Neural progenitor cell (in vitro differentiated cells): ENCODE results near the gene PDRG1. TPM values are rescaled to one million over a fixed set of nuclear protein-coding genes. Genes with fewer than 3 reads are reported as not detected.

Experiments used
- DNase-seq: peaks from one replicate; pipeline ENCODE4 v3.0.0-alpha.2; 2016; ENCODE audit warnings: low spot score
- H2AFZ ChIP-seq: fragments of 200-600 bp; sonication (generic); replicated peaks from 2 replicates; pipeline ENCODE4 v1.6.1; 2016; ENCODE audit warnings: antibody characterized with exemption
- H3F3A ChIP-seq: fragments of 200-600 bp; sonication (generic); 2 replicates; pipeline ENCODE4 v1.6.1; 2016; ENCODE audit warnings: antibody characterized with exemption, low read depth
- H3K27ac ChIP-seq: fragments of 200-600 bp; sonication (generic); 2 replicates; pipeline ENCODE4 v1.5.1; 2016; ENCODE audit warnings: mild to moderate bottlenecking
- H3K27me3 ChIP-seq: fragments of 200-600 bp; sonication (generic); 2 replicates; pipeline ENCODE4 v1.6.1; 2016; ENCODE audit warnings: mild to moderate bottlenecking, moderate library complexity
- H3K36me3 ChIP-seq: fragments of 200-600 bp; sonication (generic); 2 replicates; pipeline ENCODE4 v1.5.1; 2016
- H3K4me1 ChIP-seq: fragments of 200-600 bp; sonication (generic); 2 replicates; pipeline ENCODE4 v1.6.1; 2016; ENCODE audit warnings: mixed run types
- H3K4me2 ChIP-seq: fragments of 200-600 bp; sonication (generic); 2 replicates; pipeline ENCODE4 v1.6.1; 2016
- H3K4me3 ChIP-seq: fragments of 200-600 bp; sonication (generic); 2 replicates; pipeline ENCODE4 v1.5.1; 2016
- H3K79me2 ChIP-seq: fragments of 200-600 bp; sonication (generic); 2 replicates; pipeline ENCODE4 v1.6.1; 2016; ENCODE audit warnings: low read depth
- H3K9ac ChIP-seq: fragments of 200-600 bp; sonication (generic); 2 replicates; pipeline ENCODE4 v1.6.1; 2016
- H3K9me3 ChIP-seq: fragments of 200-600 bp; sonication (generic); 2 replicates; pipeline ENCODE4 v1.5.1; 2016; ENCODE audit warnings: low read depth
- H4K20me1 ChIP-seq: fragments of 200-600 bp; sonication (generic); 2 replicates; pipeline ENCODE4 v1.6.1; 2016; ENCODE audit warnings: low read depth
- H3K27ac Mint-ChIP-seq: 3 replicates; pipeline ENCODE4 v1.8.0; 2021; ENCODE audit warnings: mixed read lengths
- H3K27me3 Mint-ChIP-seq: 2 replicates; pipeline ENCODE4 v1.8.0; 2022; ENCODE audit warnings: low read depth, mild to moderate bottlenecking, inconsistent platforms, moderate library complexity, mixed read lengths; ENCODE audit not compliant: insufficient read depth
- H3K36me3 Mint-ChIP-seq: 3 replicates; pipeline ENCODE4 v1.8.0; 2021; ENCODE audit warnings: mixed read lengths
- H3K4me1 Mint-ChIP-seq: 3 replicates; pipeline ENCODE4 v1.8.0; 2021; ENCODE audit warnings: mixed read lengths
- H3K4me3 Mint-ChIP-seq: 3 replicates; pipeline ENCODE4 v1.8.0; 2021; ENCODE audit warnings: mild to moderate bottlenecking, moderate library complexity, mixed read lengths
- H3K9me3 Mint-ChIP-seq: 3 replicates; pipeline ENCODE4 v1.8.0; 2020; ENCODE audit warnings: mixed read lengths
- CTCF ChIP-seq: fragments of 200-600 bp; sonication (generic); IDR thresholded peaks from 2 replicates; pipeline ENCODE4 v1.5.1; 2017; ENCODE audit warnings: antibody characterized with exemption, mild to moderate bottlenecking
- EZH2 ChIP-seq: fragments of 200-600 bp; sonication (generic); IDR thresholded peaks from 2 replicates; pipeline ENCODE4 v1.6.1; 2017; ENCODE audit warnings: antibody characterized with exemption, mild to moderate bottlenecking, moderate library complexity
- EZH2phosphoT487 ChIP-seq: fragments of 200-600 bp; sonication (generic); IDR thresholded peaks from 2 replicates; pipeline ENCODE4 v1.6.1; 2017; ENCODE audit warnings: antibody characterized with exemption
- total RNA-seq: library from RNA; depleted of rRNA; stranded (reverse); fragments of >200 nt; gene quantifications from 2 replicates; pipeline ENCODE4 v1.2.3, GENCODE V29; 2015; ENCODE audit warnings: low replicate concordance

The PDRG1 gene
- total RNA-seq, 1 donor from 2014 or later, result 11.1 TPM

- Histone ChIP-seq H3K36me3 (no peaks in the 10 kb centered on the region), H3K27me3 (no peaks in the 10 kb centered on the region), H4K20me1 (no peaks in the 10 kb centered on the region), H3K79me2 (no peaks in the 10 kb centered on the region), H3F3A (no peaks in the 10 kb centered on the region), H3K9ac (no peak overlapping the region), H2AFZ (no peak overlapping the region), H3K27ac (no peak overlapping the region), H3K4me2 (no peak overlapping the region), H3K4me1 (no peaks in the 10 kb centered on the region), H3K4me3 (no peak overlapping the region), H3K9me3 (no peaks in the 10 kb centered on the region)
- no peaks in the 10 kb centered on the region for H3K9me3 Mint-ChIP-seq
- peaks cover 11% of the 10 kb centered on the region for H3K27me3 Mint-ChIP-seq
- no peak for DNase-seq
- H3K4me1 Mint-ChIP-seq, result no peaks in the 10 kb centered on the region
- TF ChIP-seq EZH2phosphoT487 (no peak), CTCF (no peak), EZH2 (no peak)
- H3K36me3 Mint-ChIP-seq, result no peaks in the 10 kb centered on the region
- no peak overlapping the region for H3K27ac Mint-ChIP-seq
- H3K4me3 Mint-ChIP-seq, result no peak overlapping the region
These were observed 33.2 kb upstream of the PDRG1 start for GRCh38 chr20:31984981-31985471.

- no peak overlapping the region for H3K27ac ChIP-seq
- no peak overlapping the region for H3K4me3 ChIP-seq
- H3K4me2 ChIP-seq, result no peak overlapping the region
- peaks cover 8% of the 10 kb centered on the region for H3F3A ChIP-seq
- no peaks in the 10 kb centered on the region for H3K79me2 ChIP-seq
- H3K9me3 ChIP-seq, result no peaks in the 10 kb centered on the region
- Mint-ChIP-seq H3K4me1 (peaks cover 1% of the 10 kb centered on the region), H3K27me3 (peaks cover 14% of the 10 kb centered on the region), H3K4me3 (no peak overlapping the region), H3K9me3 (no peaks in the 10 kb centered on the region), H3K36me3 (no peaks in the 10 kb centered on the region), H3K27ac (no peak overlapping the region)
- TF ChIP-seq EZH2 (no peak), EZH2phosphoT487 (no peak), CTCF (no peak)
- no peaks in the 10 kb centered on the region for H3K36me3 ChIP-seq
- no peak overlapping the region for H3K9ac ChIP-seq
- no peak overlapping the region for H2AFZ ChIP-seq
- no peak for DNase-seq
- H3K27me3 ChIP-seq, result no peaks in the 10 kb centered on the region
- no peaks in the 10 kb centered on the region for H4K20me1 ChIP-seq
- H3K4me1 ChIP-seq, result peaks cover 3% of the 10 kb centered on the region
These were observed 29.9 kb upstream of the PDRG1 start for GRCh38 chr20:31981784-31982183.

- Histone ChIP-seq H3K4me2 (no peak overlapping the region), H4K20me1 (no peaks in the 10 kb centered on the region), H3K4me3 (no peak overlapping the region), H3K27ac (no peak overlapping the region), H3K79me2 (no peaks in the 10 kb centered on the region), H3F3A (peaks cover 27% of the 10 kb centered on the region), H3K9me3 (no peaks in the 10 kb centered on the region), H2AFZ (no peak overlapping the region), H3K27me3 (no peaks in the 10 kb centered on the region), H3K36me3 (no peaks in the 10 kb centered on the region), H3K4me1 (peaks cover 18% of the 10 kb centered on the region), H3K9ac (no peak overlapping the region)
- peaks cover 9% of the 10 kb centered on the region for H3K4me1 Mint-ChIP-seq
- H3K4me3 Mint-ChIP-seq, result no peak overlapping the region
- no peaks in the 10 kb centered on the region for H3K36me3 Mint-ChIP-seq
- TF ChIP-seq EZH2phosphoT487, result no peak
- no peak for DNase-seq
- H3K9me3 Mint-ChIP-seq, result no peaks in the 10 kb centered on the region
- peaks cover 21% of the 10 kb centered on the region for H3K27me3 Mint-ChIP-seq
- H3K27ac Mint-ChIP-seq, result no peak overlapping the region
These were observed 28.0 kb upstream of the PDRG1 start for GRCh38 chr20:31979713-31980426.

- Histone ChIP-seq H3K27ac (no peak overlapping the region), H3K9ac (no peak overlapping the region), H4K20me1 (peaks cover 13% of the 10 kb centered on the region), H3F3A (peaks cover 49% of the 10 kb centered on the region), H2AFZ (no peak overlapping the region), H3K4me2 (no peak overlapping the region), H3K4me1 (peaks cover 36% of the 10 kb centered on the region), H3K27me3 (peaks cover 9% of the 10 kb centered on the region), H3K9me3 (no peaks in the 10 kb centered on the region), H3K79me2 (no peaks in the 10 kb centered on the region), H3K4me3 (no peak overlapping the region), H3K36me3 (no peaks in the 10 kb centered on the region)
- no peaks in the 10 kb centered on the region for H3K9me3 Mint-ChIP-seq
- H3K4me3 Mint-ChIP-seq, result no peak overlapping the region
- H3K4me1 Mint-ChIP-seq, result peaks cover 32% of the 10 kb centered on the region
- peaks cover 27% of the 10 kb centered on the region for H3K27me3 Mint-ChIP-seq
- H3K36me3 Mint-ChIP-seq, result no peaks in the 10 kb centered on the region
- TF ChIP-seq EZH2phosphoT487 (no peak), EZH2 (no peak), CTCF (no peak)
- no peak for DNase-seq
- no peak overlapping the region for H3K27ac Mint-ChIP-seq
These were observed 25.2 kb upstream of the PDRG1 start for GRCh38 chr20:31977080-31977479.
